ENCODE results near the gene GATD1.

The GATD1 gene, protein sequence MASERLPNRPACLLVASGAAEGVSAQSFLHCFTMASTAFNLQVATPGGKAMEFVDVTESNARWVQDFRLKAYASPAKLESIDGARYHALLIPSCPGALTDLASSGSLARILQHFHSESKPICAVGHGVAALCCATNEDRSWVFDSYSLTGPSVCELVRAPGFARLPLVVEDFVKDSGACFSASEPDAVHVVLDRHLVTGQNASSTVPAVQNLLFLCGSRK

DNA sequence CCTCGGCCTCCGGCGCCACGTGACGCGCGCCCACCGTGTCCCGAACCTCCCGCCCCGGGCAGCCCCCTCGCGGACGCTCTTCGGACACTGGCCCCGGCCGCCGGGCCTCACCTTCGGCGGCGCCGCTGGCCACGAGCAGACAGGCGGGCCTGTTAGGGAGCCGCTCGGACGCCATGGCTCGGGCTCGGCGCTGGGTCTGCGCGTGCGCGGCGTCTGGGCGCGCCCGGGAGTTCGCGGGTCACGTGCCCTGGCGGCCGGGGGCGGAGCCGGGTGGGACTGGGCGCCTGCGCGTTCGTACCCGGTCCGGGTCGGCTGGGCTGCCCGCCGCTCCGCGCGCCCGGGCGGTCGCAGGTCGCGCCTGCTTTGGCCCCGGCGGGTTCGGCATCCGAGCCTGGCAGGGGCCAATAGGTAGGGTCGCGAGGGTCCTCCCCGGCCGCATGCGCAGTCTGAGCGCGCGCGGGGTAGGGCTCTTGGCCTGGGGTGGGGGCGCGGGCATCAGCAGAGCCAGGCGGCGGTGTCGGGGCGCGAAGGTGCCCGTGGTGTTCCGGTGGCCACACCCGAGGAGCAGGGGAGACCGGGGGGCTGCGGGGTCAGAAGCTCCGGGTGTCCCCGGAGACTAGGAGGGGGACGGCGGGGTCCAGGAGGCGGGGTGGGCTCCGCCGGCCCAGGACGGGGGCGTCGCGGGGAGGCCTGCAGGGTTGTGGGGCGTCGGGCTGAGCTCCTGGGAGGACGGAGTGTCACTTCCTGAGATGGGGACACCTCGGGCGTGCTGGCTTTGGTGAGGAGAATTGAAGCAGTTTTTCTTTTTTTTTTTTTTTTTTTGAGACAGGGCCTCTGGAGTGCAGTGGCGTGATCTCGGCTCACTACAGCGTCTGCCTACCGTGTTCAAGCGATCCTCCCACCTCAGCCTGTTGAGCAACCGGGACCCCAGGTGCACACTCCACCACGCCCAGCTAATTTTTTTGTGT, at the start of gene GATD1:
GATD1 (minus strand) TSS at position 200 of the 968 bp plus-strand sequence; CDS start at position 175, 25 bp downstream.
- peak; percentile 92 for DNase-seq

DNA sequence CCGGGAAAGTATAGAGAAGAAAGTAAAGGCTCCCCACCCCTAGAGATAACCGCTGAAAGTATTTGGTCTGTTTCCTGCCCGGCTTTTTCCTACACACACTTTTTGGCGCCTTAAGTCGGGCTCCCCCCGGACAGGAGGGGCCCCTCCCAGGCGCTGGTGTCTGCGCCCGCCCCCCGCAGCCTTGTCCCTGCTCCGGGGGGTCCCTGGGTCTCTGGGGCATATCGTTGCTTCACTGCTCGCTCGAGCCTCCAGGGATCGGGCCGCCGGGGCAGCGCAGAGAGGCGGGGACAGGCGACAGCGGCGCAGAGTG, 49.5 kb upstream of the GATD1 start:
- no peak for DNase-seq

DNA sequence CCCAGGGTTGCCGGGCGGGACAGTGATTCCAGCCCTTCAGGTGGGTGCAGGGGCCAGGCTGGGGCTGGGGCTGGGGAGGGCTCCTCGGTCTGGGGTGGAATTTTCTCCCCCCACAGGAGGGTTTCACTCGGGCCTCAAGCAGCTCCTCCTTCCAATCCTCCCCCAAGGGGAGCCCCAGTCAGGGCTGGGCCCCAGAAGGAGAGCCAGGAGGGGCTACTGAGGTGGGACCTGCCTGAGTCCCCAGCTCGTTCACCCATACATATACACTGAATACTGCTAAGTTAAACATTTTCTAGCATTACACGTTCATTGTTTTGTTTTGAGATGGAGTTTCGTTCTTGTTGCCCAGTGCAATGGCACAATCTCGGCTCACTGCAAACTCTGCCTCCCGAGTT, 48.9 kb upstream of the GATD1 start:
- no peak for DNase-seq

DNA sequence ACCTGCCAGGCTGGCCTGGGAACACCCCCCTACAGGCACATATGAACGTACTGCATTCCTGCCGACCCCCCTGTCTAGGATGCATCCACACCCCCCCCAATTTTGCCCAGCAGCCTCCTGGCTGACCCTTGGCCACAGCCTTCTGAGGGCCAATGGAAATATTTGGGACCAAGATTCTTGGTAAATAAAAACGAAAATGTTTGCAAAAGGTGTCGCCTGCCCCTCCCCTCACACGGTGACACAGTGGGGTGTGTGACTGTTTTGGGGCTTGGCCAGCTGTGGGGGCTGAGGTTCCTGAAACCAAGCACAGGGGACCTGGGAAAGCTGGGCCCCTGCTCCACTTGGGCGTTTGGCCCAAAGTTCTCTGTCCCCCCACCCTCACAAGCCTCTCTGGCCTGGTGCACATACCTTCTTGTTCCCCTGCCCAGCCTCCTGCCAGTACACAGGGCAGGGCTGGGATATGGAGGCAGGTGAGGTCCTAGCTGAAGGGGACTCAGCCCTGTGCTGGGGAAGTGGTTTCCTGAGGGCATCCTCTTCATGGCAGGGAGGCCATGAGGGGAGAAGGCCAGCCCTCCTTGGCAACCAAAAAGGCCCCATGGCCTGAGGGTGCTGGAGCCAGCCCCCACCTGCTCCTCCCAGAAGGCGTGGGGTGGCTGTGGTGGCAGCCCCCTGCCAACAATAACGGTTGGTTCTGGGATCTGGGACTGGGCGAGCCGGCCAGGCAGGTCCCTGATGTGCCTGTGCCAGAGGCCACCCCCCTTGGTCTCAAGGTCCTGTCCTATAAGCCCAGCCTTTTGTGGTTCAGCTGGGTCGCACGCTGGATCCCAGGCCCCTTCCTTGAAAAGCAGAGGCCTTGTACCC, 48.3 kb upstream of the GATD1 start:
- no peak for DNase-seq

DNA sequence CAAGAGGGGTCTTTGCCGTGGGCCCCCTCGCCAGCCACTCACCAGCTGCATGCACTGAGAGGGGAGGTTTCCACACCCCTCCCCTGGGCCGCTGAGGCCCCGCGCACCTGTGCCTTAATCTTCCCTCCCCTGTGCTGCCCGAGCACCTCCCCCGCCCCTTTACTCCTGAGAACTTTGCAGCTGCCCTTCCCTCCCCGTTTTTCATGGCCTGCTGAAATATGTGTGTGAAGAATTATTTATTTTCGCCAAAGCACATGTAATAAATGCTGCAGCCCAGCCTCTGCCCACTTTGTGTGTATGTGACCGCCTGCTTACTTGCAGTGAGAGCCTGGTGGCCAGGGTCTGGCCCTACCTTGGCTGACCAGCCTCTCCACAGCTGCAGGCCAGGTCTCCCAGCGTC, 47.7 kb upstream of the GATD1 start:
- no peak for DNase-seq

DNA sequence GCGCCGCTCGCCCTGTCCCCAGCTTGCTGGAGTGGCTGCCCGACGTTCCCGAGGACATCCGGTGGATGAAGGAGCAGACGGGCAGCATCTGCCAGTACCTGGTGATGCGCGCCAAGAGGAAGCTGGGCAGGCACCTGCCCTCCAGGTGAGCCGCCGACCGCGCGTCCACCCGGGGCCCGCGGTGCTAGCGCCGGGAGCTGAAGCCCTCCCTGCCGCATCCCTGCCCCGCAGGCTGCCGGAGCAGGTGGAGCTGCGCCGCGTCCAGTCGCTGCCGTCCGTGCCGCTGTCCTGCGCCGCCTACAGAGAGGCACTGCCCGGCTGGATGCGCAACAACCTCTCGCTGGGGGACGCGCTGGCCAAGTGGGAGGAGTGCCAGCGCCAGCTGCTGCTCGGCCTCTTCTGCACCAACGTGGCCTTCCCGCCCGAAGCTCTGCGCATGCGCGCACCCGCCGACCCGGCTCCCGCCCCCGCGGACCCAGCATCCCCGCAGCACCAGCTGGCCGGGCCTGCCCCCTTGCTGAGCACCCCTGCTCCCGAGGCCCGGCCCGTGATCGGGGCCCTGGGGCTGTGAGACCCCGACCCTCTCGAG, 47.1 kb upstream of the GATD1 start:
- DNase-seq, result no peak

DNA sequence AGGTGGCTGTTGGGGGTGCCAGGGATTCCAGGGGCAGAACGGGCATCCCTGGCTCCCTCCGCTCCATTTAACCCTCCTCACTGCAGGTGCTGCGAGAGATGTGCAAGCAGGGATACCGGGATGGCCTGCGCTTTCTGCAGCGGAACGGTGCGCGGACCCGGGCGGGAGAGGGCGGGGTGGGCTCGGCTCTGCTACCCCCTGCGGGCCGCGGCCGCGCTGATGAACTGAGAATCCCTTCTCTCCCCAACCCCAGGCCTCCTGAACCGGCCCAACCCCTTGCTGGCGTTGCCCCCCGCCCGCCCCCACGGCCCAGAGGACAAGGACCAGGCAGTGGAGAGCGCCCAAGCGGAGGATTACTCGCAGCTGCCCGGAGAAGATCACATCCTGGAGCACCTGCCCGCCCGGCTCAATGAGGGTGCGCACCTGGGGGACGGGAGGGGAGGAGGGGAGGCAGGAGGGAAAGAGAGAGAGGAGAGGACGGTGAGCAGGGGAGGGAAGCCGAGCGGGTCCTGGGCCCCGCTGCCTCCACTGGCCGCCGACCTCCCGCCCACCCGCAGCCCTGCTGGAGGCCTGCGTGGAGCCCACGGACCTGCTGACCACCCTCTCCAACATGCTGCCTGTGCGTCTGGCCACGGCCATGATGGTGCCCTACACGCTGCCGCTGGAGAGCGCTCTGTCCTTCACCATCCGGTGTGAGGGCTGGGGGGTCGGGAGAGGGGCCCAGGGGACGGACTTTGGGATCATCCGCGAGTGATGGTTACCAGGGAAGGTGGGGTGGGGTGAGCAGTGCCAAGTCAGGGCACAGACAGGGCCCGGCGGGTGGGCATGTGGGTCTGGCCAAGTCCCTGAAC, 46.4 kb upstream of the GATD1 start:
- DNase-seq, result no peak

DNA sequence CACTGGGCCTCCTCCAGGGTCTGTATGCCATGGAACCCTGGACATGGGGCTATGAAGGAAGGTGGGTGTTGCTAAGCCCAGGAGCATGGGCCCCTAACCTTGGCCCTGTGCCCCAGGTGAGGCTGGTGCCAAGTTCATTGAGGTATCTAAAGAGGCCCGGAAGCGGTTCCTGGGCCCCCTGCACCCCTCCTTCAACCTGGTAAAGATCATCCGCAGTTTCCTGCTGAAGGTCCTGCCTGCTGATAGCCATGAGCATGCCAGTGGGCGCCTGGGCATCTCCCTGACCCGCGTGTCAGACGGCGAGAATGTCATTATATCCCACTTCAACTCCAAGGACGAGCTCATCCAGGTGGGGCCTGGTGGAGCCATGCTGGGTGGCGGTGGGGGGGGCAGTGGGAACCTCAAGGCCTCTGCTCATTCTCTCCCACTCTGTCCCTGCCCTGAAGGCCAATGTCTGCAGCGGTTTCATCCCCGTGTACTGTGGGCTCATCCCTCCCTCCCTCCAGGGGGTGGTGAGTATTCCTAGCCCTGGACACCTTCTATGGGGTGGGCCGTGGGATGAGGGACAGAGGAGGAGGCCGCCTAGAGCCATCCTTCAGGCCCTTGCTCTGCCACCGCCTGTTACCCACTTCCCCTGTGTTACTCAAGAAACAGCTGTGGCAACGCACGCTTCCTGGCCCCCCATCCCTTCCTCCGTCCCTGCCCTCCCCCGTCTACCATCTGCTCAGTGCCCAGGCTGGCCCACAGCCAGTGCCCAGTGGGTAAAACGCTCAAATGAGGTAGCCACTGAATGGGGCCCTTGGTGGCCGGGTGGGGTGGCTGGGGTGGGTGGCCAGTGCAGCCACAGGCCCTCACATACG, 44.5 kb upstream of the GATD1 start:
- no peak for DNase-seq

DNA sequence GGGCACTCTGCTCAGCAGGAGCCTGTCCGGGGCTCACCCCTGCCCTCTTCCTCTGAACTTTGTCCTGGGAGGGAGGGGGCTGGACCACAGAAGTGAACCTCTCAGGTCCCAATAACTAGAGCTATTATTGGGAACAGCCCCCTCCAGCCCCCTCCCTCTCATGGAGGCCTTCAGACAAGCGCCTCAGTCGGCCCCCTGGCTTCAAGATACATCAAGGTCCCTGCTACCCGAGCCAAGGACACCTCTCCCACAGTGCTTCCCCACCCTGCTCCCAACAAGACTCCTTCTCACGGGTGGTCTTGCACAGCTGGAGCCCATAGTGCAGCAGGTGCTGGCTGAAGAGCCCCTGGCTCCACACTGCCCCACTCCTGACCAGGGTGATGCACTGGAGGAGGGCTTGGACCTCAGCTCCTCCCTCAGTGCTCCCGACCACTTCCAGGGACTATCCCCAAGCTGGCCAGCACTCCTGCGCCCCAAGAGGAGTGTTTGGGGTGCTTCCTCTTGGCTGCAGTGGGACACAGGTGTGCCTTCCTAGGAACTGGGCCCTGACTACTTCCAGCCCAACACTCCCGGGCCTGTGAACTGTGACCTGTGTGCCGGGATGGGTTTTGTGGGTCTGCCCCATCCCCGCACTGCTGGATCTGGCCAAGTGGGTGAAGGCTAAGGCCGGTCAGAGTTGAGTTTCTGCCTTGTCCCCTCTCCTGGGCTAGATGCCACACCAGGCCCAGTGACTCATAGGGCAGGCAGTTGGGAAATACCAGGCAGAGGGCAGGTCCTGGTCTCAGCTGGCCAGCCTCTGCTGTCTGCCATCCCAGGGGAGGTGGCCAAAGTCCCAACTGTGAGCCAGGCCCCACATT, 43.6 kb upstream of the GATD1 start:
- no peak for DNase-seq

DNA sequence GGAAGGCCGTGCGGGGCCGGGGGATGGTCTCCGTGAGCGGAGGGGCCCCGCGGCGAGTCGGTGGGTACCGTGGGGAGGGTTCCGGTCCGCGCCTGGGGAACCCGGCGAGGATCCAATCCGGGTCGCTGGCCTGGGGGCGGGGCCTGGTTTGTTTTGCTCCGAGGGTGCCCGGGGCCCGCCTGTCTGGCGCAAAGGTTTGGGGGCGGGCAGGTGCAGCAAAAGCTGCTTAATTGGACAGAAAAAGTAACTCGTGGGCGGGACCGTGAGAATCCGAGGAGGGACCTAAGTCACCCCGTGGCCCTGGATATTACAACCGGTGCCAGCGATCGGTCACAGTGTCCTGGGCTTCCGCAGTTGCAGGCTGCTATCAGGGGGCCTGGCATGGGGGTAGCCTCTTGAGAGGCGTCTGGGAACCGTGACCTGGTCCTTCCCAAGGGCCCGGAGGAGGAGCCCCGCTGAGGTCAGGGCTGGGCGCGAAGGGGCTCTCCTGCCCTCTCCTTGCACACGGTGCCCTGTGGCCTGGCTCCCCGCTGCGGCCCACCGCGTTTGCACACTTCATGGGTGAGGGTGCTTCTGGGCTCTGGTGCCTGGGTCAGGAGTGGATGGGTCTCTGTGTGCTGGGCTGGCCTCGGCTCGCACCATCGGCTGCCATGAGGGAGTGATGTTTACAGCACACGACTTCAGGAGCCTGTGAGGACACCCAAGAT, 42.8 kb upstream of the GATD1 start:
- peak; percentile 80 for DNase-seq

DNA sequence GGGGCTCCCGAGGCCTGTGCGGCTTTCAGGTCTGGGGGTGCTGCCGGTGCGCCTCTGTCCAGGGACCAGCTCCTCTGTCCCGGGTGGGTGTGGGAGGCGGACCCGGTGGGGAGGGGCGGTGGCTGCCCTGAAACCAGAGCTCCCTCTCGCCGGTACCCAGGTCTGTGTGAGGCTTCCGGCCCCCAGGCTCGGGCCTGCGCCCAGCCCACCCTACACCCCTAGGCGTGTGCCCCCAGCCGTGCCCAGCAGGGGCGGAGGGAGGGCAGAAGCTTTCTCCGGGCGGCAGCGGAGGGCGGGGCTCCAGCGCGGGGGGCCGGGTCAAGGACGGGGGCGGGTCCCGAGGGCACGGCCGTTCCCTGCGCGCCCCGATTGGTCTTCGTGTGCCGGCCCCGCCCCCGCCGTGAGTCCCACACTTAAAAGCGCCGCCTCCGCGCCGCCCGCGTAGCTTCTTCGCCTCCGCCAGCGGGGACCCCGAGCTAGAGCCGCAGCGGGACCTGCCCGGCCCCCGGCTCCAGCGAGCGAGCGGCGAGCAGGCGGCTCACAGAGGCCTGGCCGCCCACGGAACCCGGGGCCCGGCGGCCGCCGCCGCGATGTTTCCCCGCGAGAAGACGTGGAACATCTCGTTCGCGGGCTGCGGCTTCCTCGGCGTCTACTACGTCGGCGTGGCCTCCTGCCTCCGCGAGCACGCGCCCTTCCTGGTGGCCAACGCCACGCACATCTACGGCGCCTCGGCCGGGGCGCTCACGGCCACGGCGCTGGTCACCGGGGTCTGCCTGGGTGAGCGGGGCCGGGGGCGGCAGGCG, 42.0 kb upstream of the GATD1 start:
- DNase-seq, result peak; percentile 92

DNA sequence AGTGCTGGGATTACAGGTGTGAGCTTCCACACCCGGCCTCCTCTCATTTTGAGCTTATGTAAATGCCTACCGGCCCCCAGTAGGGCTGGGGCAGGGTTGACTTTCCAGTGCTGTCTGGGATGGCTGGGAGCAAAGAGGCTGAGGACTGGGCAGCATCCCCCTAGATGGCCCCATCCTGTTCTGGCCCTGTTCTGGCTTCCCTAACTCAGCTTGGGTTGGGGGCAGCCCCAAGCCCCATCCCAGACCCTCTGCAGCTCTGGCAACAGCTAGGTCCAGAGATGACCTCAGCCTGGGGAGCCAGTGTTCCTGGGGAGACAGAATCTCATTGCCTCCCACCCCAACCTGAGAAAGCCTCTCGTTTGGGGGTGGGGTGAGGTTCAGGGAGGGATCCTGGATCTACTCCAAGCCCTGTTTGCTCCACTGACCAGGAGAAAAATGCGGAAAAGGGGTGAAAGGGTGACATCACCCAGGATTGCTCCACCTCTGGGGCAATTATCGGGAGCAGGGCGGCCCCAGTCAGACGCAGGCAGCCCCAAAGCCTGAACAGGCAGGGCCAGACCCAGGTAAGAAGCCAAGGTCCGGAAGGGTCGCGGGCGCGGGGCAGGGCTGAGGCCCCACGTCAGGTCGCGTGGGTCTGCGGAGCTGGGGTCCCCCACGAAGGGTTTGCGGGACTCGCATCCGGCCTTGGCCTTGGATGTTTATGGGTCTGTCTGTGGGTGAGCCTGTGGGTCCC, 41.3 kb upstream of the GATD1 start, which contains the start of gene PNPLA2:
PNPLA2 (plus strand) TSS at position 519 of the 733 bp plus-strand sequence. CDS start 805 bp downstream, outside the sequence.
- DNase-seq, result no peak

DNA sequence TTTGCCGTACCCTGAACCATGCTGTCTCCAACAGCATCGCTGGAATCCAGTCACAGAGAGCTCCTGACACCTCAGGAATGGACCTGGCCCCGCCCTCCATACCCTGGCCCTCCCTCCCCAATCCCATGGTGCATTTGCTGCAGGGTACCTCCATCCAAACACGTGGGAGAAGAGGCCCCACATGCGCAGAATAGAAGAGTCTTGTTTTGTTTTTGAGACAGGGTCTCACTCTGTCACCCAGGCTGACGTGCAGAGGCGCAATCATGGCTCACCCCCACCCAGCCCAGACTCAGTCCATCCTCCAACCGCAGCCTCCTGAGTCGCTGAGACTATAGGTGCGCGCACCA, 39.1 kb upstream of the GATD1 start:
- DNase-seq, result no peak

DNA sequence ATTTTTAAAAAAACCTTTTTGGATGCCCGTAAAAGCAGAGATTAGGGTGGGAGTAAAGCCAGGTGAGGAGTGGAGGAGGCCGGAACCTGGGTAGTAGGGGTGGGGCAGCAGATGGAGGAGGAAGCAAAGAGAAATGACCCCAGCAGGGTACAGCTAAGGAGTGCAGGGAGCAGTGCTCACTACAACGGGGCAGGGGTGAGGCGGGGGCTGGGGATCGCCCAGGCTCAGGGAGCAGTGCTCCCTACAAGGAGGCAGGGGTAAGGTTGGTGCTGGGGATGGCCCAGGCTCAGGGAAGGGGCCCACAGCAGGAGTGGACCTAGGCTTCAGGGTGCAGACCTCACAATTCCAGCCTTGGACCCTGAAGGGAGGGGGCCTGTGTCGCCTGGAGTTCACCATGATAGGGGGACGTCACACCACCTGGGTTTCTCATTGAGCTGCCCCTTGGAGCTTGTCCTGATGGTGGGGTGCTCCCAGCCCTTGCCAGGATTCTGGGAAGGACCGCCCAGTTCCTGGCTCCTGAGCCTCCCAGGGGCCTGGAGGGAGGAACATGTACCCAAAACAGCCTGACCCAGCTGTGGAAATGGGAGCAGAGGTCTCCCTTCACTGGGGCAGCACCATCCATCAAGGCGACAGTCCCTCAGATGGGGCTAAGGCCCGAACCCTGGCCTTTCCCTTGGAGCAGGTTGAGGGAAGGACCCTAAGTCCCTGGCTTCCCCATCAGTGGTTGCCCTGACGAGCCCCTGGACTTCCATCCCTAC, 38.6 kb upstream of the GATD1 start:
- DNase-seq, result no peak

DNA sequence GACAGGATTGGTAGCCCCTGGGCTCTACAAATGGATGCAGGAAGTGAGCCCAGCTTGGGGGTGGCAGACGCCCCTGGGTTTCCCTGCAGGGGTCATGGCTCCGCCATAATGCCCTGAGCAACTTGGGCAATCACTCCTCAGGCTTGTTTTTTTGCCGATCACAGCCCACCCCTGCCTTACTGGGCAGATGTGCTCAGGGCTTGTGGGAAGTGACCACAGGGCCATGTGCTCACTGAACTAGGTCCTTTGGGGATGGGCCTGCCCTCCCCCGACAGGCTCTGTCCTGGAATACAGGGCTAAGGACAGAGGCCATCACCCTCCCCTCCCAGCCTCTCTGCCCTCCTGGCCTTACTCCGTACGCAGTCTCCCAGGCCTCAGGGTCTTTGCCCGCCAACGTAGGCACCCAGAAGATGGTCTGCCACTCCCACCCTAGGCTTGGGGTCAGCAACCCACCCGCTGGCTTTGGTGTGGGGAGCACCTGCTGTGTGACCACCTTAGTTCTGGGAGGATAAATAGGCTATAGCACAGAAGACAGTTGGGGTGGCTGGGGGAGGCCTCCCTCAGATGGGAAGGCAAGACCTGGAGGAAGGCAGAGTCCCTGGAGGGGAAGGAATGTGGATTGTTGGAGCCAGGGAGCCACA, 36.3 kb upstream of the GATD1 start:
- DNase-seq, result no peak

DNA sequence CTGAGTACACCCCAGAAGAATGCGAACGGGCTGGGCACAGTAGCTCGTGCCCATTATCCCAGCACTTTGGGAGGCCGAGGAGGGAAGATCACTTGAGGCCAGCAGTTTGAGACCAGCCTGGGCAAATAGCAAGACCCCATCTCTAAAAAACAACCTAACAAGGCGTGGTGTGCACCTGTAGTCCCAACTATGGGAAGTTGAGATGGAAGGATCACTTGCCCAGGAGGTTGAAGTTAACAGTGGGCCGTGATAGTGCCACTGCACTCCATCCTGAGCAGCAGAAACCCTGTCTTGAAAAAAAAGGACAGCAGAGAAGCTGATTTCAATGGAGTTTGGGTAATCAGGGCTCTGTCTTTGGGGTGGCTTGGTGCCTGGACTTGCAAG, 35.8 kb upstream of the GATD1 start:
- DNase-seq, result no peak

DNA sequence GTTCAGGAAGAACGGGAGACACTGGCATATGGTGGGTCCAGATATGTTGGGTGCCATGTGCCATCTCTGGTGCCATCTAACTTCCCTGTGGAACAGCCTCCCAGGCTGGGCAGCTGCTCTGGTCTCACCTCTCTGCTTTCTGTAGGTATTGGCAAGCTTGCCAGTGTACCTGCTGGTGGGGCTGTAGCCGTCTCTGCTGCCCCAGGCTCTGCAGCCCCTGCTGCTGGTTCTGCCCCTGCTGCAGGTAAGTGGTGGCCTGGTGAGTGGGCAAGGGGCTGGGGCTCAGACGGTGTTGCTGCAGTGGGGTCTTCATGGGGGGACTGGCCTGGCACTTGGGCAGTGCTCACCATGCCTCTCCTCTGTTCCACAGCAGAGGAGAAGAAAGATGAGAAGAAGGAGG, 35.1 kb upstream of the GATD1 start:
- no peak for DNase-seq

Data from NCI-H345 (cell line).